Gastroesophageal sphincter (tissue), 4 donors: ENCODE measurements around the gene NGF. TPM values are rescaled to one million over a fixed set of nuclear protein-coding genes. Genes with fewer than 3 reads are reported as not detected.
A peak's percentile ranks its signal among the peaks of the same experiment; 100 is the strongest.

Experiments
- ATAC-seq: fragments of 150-250 bp; one replicate; pipeline ENCODE4 v1.9.1; 2016; ENCODE audit warnings: mild to moderate bottlenecking, moderate library complexity
- H3K27ac ChIP-seq, 4 donors: fragments of 200-600 bp; sonication (generic) in 3 of 4; 1 replicate in 3 of 4; 2 replicates in 1 of 4; pipeline ENCODE4 v1.5.1; 2016 to 2019
- H3K27me3 ChIP-seq: fragments of 200-600 bp; sonication (generic); one replicate; pipeline ENCODE4 v1.5.1; 2019
- H3K36me3 ChIP-seq, 2 donors: fragments of 200-600 bp; sonication (generic); one replicate each; pipeline ENCODE4 v1.5.1; 2019; ENCODE audit warnings: control low read depth in 1 of 2
- H3K4me1 ChIP-seq, 3 donors: fragments of 200-600 bp; sonication (generic); 1 replicate in 2 of 3; 2 replicates in 1 of 3; pipeline ENCODE4 v1.5.1; 2016 to 2019; ENCODE audit warnings: control low read depth in 2 of 3
- H3K4me3 ChIP-seq, 2 donors: fragments of 200-600 bp; sonication (generic); one replicate each; pipeline ENCODE4 v1.5.1; 2019; ENCODE audit warnings: mild to moderate bottlenecking in 1 of 2, moderate library complexity in 1 of 2
- H3K9me3 ChIP-seq, 3 donors: fragments of 200-600 bp; sonication (generic); one replicate each; pipeline ENCODE4 v1.5.1; 2017 to 2019; ENCODE audit warnings: control low read depth in 2 of 3
- CTCF ChIP-seq, 4 experiments: fragments of 200-600 bp in 2 of 4; fragments of 450-650 bp in 2 of 4; sonication (generic) in 1 of 4; IDR thresholded peaks; one replicate each; pipeline ENCODE4 v1.5.1; 2017 to 2019; ENCODE audit warnings: antibody characterized with exemption in 4 of 4, mild to moderate bottlenecking in 2 of 4, moderate library complexity in 2 of 4
- EP300 ChIP-seq: sonication (generic); formaldehyde crosslinking; IDR thresholded peaks from one replicate; pipeline ENCODE4 v1.6.1; 2017; ENCODE audit warnings: antibody characterized with exemption, mild to moderate bottlenecking
- POLR2A ChIP-seq, 2 donors: fragments of 450-650 bp; IDR thresholded peaks; one replicate each; pipeline ENCODE4 v1.6.1; 2017; ENCODE audit warnings: antibody characterized with exemption in 2 of 2, mild to moderate bottlenecking in 2 of 2, moderate library complexity in 1 of 2
- POLR2AphosphoS5 ChIP-seq: sonication (generic); formaldehyde crosslinking; IDR thresholded peaks from one replicate; pipeline ENCODE4 v1.6.1; 2017; ENCODE audit warnings: antibody characterized with exemption
- WGBS, 2 donors: methylation state at CpG; one replicate each; pipeline ENCODE4 v1.1.5; 2018; ENCODE audit warnings: low coverage in 1 of 2; 5-methylcytosine and 5-hydroxymethylcytosine counted together
- total RNA-seq, 4 donors: library from RNA; depleted of rRNA; stranded (reverse); fragments of >200 nt; gene quantifications; one replicate each; pipeline ENCODE4 v1.1.0, GENCODE V29; 2016

Gene NGF
- total RNA-seq, 4 donors from 2014 or later, result 0.74 to 3.4 (median 2.1) TPM

GRCh38 chr1:115278211-115278610 is 59.8 kb downstream of the NGF start:
- Histone ChIP-seq H3K4me1 (peaks cover 0 to 4% (median under 1%) of the 10 kb centered on the region in 3 donors), H3K27ac (no peak overlapping the region), H3K9me3 (peaks cover 0 to 20% (median 0%) of the 10 kb centered on the region in 3 donors), H3K27me3 (no peaks in the 10 kb centered on the region), H3K4me3 (no peak overlapping the region), H3K36me3 (no peaks in the 10 kb centered on the region)
- no peak for TF ChIP-seq POLR2AphosphoS5
- no peak for ATAC-seq
- WGBS, 2 donors, result 71 to 76% methylated on average over 3 of the region's 3 CpGs

DNA sequence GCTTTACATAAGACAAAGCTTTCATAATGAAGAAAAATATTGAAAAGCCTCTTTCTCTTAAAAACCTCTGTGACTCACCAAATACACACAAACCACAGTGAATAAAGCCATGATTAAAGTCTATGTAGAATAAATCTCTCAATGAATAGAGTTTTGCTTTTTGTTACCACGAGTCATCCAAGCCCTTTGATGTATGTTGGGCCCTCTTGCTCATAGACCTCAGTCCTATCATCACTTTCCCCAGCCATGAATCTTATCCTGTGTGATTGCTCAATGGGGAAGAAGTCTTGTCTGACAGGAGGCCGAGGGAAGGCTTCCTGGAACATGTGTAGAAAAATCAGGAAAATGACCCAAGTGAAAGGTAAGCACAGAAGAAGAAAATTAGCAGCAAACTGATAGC is 60.8 kb downstream of the NGF start:
- Histone ChIP-seq H3K4me3 (no peak overlapping the region), H3K27me3 (no peaks in the 10 kb centered on the region), H3K27ac (no peak overlapping the region), H3K9me3 (peaks cover 0 to 20% (median 0%) of the 10 kb centered on the region in 3 donors), H3K4me1 (peaks cover 0 to 1% (median 0%) of the 10 kb centered on the region in 3 donors), H3K36me3 (no peaks in the 10 kb centered on the region)
- ATAC-seq, result no peak
- no peak for TF ChIP-seq EP300
- no peak for TF ChIP-seq POLR2A (IDR thresholded peaks at IDR 0.05)
- no peak for TF ChIP-seq POLR2AphosphoS5
- no peak for TF ChIP-seq CTCF (IDR thresholded peaks at IDR 0.05)
- WGBS, 2 donors, result 93 to 100% methylated on average over 1 to 2 of the region's 2 CpGs

GRCh38 chr1:115275216-115275615 is 62.8 kb downstream of the NGF start:
- no peak for ATAC-seq
- Histone ChIP-seq H3K36me3 (no peaks in the 10 kb centered on the region), H3K4me1 (no peaks in the 10 kb centered on the region), H3K4me3 (no peak overlapping the region), H3K9me3 (peaks cover 0 to 20% (median 0%) of the 10 kb centered on the region in 3 donors), H3K27me3 (no peaks in the 10 kb centered on the region), H3K27ac (no peak overlapping the region)
- TF ChIP-seq POLR2AphosphoS5, result no peak
- peak in 1 of 4 experiments; percentile 38 for TF ChIP-seq CTCF (IDR thresholded peaks at IDR 0.05)

DNA sequence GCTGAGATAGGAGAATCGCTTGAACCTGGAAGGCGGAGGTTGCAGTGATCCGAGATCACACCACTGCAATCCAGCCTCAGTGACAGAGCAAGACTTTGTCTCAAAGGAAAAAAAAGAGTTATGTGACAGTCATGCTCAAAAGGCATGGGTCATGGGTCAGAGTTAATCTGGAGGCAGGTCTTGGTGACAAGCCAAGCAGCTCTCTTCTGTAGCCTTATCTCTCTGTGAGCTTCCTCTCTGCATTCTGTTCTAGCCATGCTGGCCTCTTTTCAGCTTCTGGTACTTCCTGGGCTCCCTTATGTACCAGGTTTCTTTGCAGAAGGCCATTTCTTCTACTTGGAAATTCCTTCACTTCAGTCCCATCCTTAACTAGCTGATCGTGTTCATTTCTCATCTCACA is 63.6 kb downstream of the NGF start:
- H3K27me3 ChIP-seq, result no peaks in the 10 kb centered on the region
- no peaks in the 10 kb centered on the region for H3K4me1 ChIP-seq
- WGBS, 2 donors, result 60 to 93% methylated on average over 1 to 4 of the region's 4 CpGs
- H3K36me3 ChIP-seq, result no peaks in the 10 kb centered on the region
- H3K9me3 ChIP-seq, result peaks cover 0 to 20% (median 0%) of the 10 kb centered on the region in 3 donors
- no peak overlapping the region for H3K4me3 ChIP-seq
- ATAC-seq, result no peak
- no peak overlapping the region for H3K27ac ChIP-seq
- no peak for TF ChIP-seq EP300

DNA sequence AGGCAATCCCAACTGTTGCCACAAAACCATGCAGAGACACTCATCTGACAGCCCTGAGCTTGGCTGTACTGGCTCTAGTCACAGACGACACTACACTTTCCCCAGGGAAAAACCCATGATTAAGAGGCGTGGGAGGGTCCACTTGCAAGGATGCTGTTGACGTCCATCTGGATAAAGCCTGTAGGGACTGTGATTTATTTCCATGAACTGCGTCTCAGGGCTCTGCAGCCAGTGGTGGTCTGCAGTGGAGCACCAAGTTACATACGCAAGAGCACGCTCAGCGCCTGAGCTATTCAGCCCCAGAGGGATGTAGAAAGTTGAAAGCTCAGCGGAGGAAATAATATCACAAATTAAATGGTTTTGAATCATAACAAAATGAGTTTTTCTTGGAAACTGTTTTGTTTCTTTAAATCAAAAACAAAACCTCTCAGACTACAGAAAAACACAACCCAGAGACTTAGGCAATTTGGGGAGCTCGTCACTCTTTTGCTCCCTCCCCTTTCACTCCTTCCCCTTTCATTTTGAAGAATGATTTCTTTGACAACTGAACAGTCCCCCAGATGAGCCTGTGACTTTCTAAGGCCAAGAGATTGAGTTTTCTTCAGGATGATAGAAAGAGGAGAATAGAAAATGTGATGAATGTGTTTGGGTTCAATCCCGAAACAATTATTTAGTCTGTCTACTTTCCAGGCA is 71.2 kb downstream of the NGF start:
- Histone ChIP-seq H3K4me1 (peaks cover 0 to 3% (median 0%) of the 10 kb centered on the region in 3 donors), H3K27ac (no peak overlapping the region), H3K27me3 (no peaks in the 10 kb centered on the region), H3K36me3 (no peaks in the 10 kb centered on the region), H3K4me3 (no peak overlapping the region), H3K9me3 (no peaks in the 10 kb centered on the region)
- WGBS, 2 donors, result 68 to 84% methylated on average over 8 of the region's 10 CpGs
- ATAC-seq, result no peak
- TF ChIP-seq POLR2A (IDR thresholded peaks at IDR 0.05), result no peak
- TF ChIP-seq CTCF (IDR thresholded peaks at IDR 0.05), result no peak
- TF ChIP-seq POLR2AphosphoS5, result no peak
- no peak for TF ChIP-seq EP300

DNA sequence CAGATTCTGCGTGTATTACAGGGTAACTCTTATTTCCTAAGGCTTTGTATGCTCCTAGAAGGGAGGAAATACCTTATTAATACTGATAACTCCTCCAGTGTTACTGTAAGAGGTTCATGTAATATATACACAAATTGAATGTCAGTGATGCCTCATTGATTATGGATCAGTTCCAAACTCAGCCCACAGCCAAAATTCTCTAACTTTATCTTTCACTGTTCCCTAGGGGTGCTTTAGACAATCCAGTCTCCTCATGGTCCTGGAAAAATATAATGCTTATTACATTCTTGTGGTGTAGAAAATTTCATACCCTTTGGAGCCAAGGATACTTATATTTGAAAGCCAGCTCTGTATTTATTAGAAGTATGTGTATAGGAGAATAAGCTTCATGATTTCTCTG is 73.0 kb downstream of the NGF start:
- Histone ChIP-seq H3K4me1 (peaks cover 0 to 14% (median 0%) of the 10 kb centered on the region in 3 donors), H3K27ac (no peak overlapping the region), H3K9me3 (no peaks in the 10 kb centered on the region), H3K36me3 (no peaks in the 10 kb centered on the region), H3K4me3 (no peak overlapping the region), H3K27me3 (no peaks in the 10 kb centered on the region)
- TF ChIP-seq EP300 (no peak), CTCF (IDR thresholded peaks at IDR 0.05) (no peak), POLR2AphosphoS5 (no peak), POLR2A (IDR thresholded peaks at IDR 0.05) (no peak)
- ATAC-seq, result no peak
- 83 to 100% methylated on average over 1 of the region's 1 CpG for WGBS, 2 donors
